HT-29 (cell line): Measurements from ENCODE around the gene NMRK1. TPM values are rescaled to one million over a fixed set of nuclear protein-coding genes. Genes with fewer than 3 reads are reported as not detected.

Experiments used
- DNase-seq: peaks from one replicate; pipeline ENCODE4 v3.0.0-alpha.2; 2015; ENCODE audit warnings: low spot score
- total RNA-seq: library from RNA; depleted of rRNA; stranded (reverse); fragments of >200 nt; shearing (Covaris generic); gene quantifications from 2 replicates; pipeline ENCODE4 v1.2.3, GENCODE V29; 2014

The NMRK1 gene
- total RNA-seq, 1 experiment from 2014 or later: 5.1 TPM

- no peak for DNase-seq
Observed at GRCh38 chr9:75063556-75064305, 24.2 kb downstream of the NMRK1 start.

- DNase-seq: no peak
Observed at GRCh38 chr9:75061169-75061568, 26.8 kb downstream of the NMRK1 start.

- no peak for DNase-seq
Observed at GRCh38 chr9:75054368-75055001, 33.5 kb downstream of the NMRK1 start.

GRCh38 chr9:75053869-75054268, 34.1 kb downstream of the NMRK1 start:
- no peak for DNase-seq

DNA sequence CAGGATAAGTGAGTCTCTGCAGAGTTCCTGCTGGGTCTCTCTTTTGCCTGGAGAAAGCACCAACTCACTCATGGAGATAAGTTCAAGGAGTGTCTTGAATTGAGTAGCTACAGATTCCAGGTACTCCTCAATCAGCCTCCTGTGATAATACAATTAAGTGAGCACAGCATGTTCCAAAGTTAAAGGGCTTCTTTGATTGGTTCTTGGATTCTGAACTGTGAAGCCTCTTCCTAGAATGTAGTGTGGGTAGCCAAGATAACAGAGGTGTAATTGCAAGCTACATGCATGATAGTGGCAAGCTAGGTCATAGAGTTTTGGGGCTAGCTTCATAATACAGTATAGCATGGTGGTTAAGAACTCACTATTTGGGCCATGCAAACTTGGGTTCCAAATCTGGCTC, 36.7 kb downstream of the NMRK1 start:
- DNase-seq: no peak

- DNase-seq: no peak
Observed at GRCh38 chr9:75047506-75047905, 40.4 kb downstream of the NMRK1 start.

DNA sequence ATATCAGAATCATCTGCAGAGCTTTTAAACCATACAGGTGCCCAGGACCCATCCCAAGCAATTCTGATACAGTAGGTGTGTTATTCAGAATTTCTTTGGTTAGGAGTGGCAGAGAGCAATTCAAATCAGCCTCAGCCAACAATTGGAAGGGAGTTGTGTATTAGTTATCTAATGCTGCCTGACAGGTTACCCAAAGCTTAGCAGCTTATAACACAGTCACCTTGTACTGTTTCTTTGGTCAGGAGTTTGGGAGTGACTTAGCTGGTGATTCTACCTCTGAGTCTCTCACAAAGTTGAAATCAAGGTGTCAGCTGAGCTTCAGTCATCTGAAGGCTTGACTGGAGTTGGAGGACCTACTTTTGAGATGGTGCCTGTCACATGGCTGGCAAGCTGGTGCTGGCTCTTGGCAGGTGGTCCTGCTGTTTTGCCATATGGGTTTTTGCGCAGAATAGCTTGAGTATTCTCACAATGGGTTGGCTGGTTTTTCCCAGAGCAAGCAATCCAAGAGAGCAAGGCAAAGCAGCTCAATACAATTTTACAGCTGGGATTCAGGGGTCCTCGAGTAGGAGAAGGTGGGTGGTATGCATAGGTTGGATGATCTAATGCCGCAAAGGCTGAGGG, 41.1 kb downstream of the NMRK1 start:
- no peak for DNase-seq

DNA sequence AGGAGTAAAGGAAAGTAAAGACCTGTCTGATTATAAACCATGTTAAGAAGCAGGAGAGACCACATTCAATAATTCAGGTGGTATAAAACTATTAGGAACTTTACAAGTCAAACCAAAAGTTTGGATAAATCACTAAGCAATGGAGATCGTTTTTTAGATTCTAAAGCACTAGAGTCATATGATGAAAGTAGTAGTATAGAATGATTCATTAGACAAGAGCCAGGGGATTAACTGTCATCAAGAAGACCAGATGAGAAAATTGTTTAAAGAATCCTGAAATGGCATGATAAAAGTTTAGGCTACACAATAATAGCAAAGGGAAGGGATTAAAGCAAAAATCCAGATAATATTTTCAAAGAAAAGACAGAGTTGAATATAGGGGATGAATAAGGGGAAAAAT, 46.9 kb downstream of the NMRK1 start:
- DNase-seq: no peak

DNA sequence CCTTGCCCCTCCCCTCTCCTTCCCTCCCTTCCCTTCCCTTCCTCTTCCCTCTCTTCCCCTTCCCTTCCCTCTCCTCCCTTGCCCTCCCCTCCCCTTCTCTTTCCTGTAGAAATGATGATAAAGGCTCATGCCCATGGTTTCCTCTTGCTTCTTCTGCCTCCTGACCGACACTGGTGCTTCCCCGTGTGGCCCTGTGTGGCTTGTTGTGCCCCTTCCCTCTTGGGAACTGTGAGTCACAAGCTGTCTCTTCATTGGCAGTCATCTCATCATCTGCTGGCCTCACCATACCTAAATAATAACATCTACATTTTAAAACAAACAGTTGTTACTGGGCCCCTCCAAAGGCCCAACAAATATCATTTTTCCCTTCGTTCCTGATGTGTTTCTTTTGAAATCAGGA, 48.2 kb downstream of the NMRK1 start:
- no peak for DNase-seq

DNA sequence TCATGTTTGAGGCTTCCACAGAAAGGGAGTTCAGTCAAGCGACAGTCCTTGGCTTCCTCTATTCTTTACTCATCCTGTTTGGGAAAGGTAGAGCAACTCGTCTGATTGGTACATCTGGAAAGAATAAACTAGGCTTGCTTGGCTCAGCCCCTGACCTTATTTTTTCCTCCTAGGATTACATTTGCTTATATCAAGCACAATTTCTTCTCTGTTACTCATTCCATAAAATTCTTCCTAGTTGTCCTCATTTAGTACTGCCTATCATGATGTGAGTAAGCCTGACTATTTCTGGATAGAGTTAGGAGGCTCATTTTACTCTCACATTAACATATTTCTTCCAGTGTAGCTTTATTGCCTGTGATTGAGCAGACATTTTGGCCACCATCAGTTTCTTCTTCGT, 48.9 kb downstream of the NMRK1 start:
- no peak for DNase-seq

- DNase-seq: no peak
Observed at GRCh38 chr9:75036793-75037192, 51.2 kb downstream of the NMRK1 start.

DNA sequence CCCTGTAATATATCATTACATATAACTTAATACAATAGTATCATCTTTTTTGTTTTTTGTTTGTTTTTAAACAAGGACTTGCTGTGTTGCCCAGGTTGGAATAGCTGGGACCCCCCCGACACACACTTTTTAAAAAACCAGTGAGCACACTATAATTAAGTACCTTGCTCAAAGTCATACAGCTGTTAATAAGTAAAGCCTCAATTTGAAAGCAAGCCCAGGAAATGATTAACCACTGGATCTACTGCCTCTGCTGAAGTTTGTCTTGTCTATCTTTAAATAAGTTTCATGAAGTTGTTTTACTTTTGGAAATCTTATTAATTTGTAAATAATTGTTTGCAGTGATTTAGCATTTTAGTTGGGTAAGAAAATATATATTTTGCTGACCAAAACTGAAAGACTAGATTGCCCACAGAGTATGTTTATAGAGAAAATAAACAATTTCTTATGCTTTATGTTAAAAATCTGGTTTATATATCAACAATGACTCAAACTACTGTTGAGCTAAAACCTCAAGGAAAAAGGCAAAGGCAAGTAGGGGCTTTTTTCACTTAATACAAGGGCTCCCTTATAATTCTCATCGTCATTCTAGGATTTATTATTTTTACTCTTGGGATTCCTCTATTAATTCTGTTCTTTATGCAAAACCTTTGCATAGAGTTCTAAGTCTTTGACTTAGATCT, 54.0 kb downstream of the NMRK1 start:
- DNase-seq: no peak

DNA sequence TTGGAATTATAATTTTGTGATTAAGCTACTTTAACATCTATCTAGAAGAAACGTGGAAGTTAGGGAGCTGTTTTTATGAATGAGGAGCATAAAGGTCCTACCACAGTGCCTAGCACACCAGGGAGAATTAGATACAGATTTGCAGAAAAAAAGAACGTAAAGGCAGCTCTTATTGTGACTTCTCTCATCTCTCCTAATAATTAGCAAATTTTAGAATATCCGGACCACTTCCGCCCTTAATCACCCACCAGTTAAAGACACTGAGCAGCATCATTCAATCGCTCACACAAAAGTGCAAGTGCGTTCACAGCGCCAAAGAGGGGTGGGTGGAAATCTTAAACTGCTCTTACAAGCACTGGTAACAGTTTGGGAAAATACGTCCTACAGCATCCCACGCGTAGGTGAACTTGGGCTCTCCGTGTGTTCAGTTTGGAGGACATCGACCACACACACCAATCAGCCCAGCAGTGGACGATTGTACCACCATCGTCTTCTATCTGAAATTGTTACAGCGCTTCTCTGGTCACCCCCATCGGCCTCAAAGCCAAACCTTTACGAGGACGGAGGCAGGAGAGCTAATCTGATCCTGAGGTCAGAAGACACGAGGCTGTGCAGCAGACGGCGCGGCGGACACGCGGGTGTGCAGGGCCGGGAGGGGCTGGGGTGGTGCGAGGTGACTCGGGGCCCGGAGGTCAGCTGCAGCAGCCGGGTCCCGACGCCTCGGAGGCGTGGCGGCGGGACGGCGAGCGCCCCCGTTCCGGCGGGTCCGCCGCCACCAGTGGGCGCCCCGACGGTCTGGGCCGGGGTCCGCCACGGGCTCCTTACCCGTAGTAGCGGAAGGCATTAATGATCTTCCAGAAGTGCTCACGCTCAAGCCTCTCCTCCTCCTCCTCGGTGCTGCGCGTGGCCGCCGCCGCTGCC, 60.5 kb downstream of the NMRK1 start:
- DNase-seq: peak; percentile 68

GRCh38 chr9:75023846-75024245, 64.1 kb downstream of the NMRK1 start:
- DNase-seq: no peak

DNA sequence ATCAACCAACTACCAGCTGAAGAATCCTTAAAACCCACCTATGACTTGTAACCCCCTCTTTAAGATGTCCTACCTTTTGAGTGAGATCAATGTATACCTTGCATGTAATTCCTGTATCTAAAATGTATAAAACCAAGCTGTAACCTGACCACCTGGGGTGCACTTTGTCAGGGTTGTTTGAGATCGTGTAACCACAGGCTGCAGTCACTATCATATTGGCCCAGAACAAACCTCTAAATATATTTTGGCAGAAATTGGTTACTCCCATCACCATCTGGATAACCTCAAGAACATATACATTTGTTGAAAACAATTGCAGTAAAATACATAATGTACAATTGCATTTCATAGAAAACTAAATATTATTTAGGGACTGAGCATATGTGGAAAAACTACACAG, 68.3 kb downstream of the NMRK1 start:
- DNase-seq: no peak

GRCh38 chr9:75019022-75019421, 68.9 kb downstream of the NMRK1 start:
- no peak for DNase-seq

DNA sequence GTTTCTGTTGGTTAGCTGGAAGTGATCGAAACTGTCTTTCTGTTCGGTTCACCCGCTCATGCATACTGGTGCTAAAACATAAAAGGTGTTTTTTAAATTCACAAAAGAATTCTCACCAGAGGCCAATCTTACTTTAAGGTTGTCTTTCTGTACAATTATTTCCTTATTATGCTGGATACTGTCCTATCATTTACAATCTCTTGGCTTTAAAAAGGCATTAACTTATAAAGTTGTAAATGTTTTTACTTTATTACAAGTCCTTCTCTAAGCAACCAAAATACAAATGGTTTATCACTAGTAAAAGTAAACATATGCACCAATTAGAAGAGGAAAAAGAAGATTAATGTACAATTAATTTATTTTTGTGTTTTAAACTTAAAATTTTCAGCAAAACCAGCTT, 70.6 kb downstream of the NMRK1 start:
- no peak for DNase-seq

DNA sequence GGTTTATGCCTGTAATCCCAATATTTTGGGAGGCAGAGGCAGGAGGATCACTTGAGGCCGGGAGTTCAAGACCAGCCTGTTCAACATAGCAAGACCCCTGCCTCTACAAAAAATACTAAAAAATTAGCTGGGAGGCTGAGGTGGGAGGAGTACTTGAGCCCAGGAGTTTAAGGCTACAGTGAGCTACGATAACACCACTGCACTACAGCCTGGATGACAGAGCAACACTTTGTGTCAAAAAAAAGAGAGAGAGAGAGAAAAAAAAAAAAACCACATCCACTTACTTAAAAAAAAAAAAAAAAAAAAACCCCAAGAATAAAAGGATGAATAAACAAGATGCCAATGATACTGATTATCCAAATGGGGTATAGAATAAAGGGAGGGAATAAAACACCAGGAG, 74.2 kb downstream of the NMRK1 start:
- DNase-seq: no peak
